AG08396 (cell line): ENCODE results near the gene STUM.
A peak's percentile ranks its signal among the peaks of the same experiment; 100 is the strongest.
"Not testable (repeated sequence)": the region's sequence is repeated elsewhere in the genome, so short reads cannot be mapped to it uniquely, and the experiment has no call there.

ENCODE experiments used
- DNase-seq: peaks from one replicate; pipeline ENCODE4 v3.0.0; 2012; ENCODE audit warnings: low spot score, mixed read lengths

Gene STUM

DNA sequence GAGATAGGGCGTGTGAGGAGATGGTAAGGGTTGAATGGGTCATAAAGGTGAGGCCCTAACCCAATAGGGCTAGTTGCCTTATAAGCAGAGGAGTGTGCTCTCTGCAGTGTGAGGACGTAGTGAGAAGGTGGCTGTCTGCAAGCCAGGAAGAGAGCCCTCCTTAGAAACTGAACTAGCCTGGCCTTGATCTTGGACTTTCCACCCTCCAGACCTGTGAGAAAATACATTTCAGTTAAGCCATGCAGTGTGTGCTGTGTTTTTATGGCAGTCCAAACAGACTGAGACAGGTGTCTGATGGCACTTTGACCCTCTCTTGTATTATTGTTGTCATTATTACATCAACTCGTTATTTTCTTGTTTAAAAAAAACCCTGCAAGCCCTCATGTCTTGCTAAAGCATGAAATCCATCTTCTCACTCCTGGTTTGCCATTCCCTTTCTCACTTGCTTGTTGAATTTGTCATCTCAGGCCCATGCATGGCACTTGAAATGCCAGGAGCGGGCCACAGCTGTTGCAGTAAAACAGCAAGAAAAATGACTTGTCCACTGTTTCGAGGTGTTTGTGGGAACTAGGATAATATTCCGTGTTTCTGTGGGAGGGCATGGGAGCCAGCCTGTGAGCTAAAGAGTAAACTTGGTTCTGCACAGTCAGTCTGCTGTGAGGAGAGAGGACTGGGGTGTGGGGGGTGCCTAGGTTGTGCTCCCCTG is 78.6 kb downstream of the STUM start:
- no peak for DNase-seq

DNA sequence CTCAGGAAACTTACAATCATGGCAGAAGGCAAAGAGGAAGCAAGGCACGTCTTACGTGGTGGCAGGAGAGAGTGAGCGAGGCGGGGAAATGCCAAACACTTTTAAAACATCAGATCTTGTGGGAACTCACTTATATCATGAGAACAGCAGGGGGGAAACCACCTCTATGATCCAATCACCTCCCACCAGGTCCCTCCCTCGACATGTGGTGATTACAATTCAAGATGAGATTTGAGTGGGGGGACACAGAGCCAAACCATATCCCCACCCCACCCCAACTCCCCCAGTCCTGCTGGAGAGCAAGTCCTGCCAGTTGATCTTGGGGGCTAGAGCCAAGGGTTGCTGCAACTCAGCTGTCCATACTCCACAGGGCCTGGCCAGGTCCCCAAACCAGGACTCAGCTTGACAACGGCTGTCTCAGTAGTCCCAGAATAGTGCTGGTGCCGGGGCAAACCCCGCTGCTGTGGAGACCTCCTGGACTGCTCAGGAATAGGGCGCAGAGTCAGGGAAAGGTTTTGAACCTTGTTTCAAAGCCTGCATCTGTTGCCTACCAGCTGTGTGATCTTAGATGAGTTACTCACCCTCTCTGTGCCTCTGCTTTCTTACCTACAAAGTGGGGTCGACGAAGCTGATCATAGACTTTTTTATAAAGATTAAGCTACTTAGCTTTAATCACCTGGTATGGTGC is 79.5 kb downstream of the STUM start:
- DNase-seq: no peak

DNA sequence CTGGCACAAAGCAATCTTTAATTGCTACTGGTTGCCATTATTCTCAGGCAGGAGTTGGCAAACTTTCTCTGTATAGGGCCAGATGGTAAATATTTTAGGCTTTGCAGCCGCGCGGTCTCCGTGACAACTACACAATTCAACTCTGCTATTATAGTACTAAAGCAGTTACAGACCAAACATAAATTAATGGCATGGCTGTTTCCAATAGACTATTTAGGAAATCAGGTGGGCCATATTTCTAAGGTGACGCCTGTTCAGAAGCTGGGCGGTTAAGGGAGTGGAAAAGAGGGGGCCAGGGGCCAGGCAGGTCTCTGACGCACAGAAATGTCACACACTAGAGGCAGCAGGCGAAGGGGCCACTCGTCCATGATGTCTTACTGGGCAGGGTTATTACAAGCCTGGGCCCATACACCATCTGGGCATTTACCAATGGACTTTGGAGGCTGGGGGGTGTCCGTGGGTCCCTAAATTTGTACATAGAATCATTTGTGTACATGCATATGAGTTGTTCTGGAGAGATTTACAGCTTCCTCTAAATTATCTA is 80.1 kb downstream of the STUM start:
- no peak for DNase-seq

DNA sequence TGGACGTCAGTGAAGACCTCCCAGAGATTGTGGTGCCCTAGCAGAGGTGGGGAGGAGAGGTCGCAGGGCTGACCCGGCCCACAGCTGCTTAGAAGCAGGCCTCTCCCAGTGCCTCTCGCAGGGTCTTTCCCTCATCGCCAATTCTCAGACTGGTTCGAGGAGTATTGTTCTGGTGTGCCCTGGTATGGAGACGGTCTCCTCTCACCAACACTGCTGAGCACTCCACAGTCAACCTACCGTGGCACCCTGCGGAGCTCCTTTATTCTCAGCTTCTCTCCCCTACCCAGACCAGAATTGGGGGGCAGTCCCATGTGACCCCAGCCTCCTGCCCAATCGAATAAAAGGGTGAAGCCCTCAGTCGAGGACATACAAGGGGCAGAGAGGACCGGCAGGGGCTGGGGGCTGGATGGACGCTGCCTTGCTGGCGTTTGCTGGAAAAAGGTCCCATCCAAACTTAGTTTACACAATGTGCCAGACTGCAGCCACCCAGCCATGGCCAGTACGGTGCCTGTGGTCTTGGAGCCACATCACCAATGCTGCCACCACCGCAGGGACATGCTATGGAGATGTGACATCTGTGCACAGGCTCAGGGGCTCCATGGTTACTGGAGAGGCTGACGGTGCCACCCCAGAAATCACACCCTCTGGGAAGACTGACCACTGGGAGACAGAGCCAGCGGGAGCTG is 80.8 kb downstream of the STUM start:
- no peak for DNase-seq

DNA sequence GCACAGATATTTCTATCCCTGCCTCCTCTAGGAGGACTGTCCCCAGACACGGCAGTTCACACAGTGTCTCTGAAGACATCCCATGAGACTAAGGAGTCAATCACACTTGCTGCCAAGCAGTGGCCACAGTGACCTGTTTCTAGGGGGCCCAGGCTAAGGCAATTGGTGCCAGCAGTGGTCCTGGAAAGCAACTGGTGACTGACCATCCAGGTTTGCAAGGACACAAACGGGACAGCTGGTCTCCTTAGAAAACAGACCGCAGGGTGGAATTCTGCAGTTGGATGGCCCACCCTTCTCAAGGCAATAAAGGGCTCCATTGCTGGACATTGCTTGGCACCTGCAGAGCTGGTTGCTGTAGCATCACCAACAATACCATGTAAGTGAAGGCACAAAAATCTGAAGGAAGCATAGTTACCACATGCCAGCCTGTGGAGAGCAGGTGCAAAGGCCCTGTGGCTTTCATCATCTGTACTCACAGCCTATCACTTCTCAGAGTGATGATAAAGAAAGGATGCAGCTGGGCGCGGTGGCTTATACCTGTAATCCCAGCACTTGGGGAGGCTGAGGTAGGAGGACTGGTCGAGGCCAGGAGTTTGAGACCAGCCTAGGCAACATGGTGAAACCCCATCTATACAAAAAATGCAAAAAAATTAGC is 81.5 kb downstream of the STUM start:
- DNase-seq: no peak

DNA sequence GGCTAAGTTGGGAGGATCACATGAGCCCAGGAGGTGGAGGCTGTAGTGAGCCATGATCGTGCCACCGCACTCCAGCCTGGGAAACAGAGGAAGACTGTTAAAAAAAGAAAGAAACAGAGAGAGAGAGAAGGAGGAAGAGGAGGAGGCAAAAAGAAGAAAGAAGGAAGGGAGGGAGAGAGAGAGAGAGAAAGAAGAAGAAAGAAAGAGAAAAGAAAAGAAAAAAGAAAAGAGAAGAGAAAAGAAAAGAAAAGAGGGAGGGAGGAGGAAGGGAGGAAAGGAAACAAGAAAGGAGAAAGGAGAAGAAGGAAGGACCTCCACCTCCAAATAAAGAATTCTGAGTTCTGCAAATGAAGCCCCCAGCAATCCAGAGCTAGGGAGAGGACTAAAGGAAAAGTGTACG is 82.0 kb downstream of the STUM start:
- no peak for DNase-seq

DNA sequence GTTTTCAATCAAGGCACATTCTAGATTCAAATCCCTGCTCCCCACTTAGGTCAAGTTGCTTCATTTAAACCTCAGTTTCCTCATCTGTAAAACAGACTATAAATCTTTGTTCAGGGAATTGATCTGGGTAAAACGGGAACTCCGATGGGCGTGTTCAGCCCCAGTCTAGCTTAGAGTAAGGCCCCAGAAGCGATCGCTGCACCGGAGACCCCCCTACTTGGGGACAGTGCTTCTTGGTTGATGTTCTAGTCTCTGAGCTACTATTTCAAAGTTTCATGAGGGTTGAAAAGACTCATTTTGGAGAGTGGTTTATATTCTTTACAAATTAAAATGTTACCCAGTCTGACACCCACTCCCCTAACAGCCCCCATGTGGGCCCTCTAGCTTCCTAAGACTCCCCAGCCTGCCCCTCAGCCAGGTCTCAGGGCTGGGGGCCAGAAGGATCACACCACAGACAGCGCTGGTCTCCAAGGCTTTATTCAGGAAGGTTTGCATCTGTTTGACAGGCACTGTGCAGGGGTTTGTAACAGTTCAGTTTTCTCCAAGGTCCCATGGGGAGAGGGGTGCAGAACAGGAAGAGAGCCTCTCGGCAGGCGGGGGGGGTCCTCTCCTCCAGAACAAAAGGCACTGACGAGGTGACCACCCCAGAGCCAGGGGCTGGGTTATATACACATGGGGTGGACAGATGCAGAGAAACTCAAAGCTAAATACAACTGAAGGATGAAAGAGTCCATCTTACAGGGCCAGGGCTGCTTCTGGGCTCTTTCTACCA is 82.9 kb downstream of the STUM start:
- DNase-seq: no peak

DNA sequence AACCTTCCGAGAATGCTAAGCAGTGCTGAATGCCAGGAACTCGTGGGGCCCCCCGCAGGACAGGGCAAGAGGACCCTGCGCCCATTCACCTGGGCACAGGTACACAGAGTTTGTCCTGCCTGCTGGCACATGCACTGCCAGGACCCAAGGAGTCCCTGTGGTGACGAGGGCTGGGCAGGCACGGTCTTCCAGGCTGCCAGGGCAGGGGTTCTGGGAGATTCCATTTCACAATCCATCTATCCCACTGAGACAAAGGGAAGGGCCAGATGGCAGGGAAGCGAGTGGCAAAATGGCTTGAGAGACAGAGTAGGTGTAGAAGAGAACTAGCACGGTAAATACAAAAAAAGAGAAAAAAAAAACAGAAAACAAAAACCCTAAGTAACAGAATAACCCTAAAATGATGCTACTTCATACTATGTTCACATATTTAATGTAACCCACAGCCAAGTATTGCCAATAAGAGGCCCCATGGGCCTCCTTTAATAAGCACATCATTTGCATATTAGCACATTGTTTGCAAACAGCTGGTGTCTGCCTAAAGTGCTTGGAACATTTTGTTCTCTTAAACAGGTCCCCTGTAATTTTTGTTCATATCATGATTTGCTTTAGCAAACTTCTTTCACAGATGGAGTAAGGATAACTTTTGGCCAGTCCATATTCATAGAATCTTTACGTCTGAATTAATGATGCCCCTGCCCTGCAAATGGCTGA is 83.8 kb downstream of the STUM start:
- DNase-seq: no peak

DNA sequence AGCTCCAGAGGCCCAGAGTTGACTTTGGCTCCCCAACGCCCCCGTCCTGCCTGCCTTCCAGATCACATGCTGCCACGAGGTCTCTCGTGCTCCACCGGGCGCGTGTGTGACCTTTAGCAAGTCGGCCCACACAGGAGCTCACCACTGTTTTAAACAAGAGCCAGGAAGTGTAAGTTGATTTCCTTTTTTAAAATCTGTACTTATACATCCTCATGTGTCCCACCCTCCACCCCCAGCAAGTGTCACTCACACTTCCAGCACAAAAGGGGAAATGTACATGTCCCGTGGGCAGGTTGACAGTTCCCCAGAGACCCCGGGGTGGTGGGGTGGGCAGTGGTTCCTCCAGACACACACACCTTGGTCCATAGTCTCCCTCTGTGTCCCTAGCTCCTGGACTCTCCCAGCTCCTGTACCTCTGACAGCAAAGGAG is 84.4 kb downstream of the STUM start:
- no peak for DNase-seq

DNA sequence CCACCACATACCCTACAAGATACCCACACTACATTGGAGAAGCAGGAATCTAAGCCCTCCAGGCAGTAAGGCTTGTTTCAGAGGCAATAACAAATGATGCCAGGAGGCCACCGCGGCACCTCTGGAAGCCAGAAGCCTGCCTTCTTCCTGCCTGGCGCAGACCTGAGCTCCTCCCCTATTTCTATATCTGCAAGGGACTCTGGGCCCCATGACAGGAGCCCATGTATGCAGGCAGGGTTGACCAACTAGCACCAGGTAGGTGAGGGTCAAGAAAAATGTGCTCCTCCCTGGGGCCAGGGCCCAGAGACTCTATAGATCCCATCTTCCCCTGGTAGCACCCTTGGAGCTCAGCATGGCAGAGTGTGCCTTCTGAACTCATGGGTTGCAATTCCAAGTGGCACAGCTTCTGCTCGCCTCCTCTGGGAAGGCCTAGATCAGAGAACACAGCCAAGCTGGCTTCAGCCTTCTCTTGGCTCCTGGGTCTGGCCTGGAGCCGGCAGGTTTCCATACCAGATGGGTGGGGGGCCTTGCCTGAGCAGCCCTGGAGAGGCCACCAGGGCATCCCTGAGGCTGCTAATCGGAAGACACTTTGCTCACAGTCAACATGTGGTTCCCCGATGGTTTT is 85.1 kb downstream of the STUM start:
- DNase-seq: no peak

DNA sequence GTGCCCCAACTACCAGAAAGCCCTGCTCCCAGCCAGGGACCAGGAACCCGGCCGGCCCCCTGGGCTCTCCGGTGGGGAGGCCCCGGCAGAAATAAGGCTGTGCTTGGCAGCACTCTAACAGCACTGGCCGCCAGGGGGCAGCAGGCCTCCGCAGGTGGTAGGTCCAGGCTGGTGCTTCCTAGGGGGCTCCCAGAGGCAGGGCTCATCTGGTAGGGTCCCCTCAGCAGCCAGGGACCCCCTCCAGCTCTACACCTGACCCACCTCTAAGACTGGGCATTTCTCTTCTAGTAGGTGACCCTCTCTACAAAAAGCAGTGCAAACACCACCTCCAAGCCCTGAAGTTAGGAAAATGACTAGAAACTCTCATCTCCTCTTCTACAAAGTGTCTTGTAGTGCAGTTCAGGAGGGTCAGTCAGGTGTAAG is 85.6 kb downstream of the STUM start:
- peak; percentile 78 for DNase-seq

DNA sequence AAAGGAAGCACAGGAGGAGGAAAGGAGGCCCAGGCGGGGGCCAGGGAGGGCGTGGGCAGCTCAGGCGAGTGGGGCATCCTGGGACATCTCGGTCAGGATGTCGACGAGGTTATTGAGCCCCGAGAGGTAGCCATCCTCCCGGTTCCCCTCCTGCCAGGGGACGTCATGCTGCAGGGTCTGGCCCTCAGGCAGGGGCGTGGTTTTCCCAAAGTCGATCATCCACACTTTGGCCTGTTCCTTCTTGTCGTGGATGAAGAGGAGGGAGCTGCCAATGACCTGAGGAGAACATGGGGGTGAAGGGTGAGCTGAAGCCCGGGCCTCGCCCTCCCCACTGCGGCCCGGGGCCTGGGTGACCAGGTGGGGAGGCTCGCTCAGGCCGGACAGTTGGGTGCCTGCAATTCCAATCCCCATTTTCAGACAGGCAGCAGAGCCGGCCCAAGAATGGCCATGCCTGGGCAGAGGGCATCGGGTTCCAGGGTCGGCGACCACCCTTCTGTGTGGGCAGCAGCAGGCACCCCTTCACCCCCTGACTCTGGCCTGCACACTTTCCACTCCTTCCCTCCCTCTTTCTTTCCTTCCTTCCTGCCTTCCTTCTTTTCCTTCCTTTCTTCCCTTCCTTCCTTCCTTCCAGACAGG is 86.2 kb downstream of the STUM start:
- no peak for DNase-seq

DNA sequence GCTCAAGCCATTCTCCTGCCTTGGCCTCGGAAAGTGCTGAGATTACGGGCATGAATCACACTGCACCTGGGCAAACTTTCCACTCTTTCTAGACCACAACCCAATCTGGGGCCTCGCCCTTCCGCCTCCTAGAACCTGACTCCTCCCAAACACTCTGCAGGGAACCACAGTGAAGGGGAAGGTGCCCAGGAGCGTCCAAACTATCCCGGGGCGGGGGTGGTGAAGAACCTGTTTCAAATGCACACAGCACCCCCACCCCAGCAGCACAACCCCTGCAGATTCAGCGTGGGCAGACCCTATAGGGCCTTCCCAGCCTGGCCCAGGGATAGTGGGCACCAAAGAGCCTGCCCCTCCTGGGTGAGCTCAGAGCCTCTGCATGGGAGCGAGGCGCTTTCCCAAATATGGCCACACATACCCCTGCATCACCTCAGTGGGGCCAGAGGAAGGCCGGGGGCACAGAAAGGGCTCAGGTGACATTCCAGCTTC is 86.9 kb downstream of the STUM start:
- no peak for DNase-seq

DNA sequence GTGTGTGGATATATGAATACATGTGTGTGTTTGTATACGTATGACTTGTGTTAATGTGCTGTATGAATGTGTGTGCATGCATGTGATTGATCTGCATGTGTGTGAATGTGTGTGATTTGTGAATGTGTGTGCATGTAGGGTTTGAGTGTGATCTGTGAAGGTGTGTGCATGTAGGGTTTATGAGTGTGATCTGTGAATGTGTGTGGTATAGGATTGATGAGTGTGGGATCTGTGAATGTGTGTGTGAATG is 88.2 kb downstream of the STUM start:
- DNase-seq: no peak

DNA sequence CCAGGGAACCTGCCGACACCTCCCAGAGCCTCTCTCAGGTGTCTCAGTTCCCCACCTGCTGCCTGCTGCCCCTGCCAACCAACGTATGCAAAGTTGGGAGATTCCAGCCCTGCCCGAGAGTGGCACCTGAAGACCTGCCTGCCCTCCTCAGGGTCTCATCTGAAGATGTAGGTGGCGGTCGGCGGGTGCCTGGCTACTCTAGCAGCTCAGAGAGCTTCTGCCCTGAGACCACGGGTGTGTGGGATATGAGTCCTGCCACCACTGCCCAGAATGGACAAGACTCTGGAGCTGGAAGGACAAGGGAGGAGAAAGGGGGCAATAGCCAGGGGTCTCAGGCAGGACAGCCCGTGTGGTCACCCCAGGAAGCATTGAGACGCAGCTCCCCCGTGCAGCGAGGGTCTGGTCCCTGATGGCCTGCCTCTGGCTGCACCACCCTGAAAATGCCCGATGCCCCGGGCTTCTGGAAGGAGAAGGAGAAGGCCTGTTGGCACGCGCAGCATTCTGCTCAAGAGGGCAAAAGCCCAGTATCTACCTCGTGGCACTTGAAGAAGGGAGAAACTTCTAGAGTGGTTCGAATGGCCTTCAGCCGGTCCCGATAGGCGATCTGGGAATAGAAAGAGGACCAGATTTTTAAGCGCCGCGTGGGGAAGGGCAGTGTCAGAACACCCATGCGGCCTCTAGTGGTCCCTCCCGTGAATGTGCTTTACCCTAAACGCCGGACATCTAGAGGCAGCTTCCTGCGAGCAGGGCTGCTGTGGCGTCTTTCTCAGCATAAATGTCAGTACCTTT is 88.8 kb downstream of the STUM start:
- DNase-seq: peak; percentile 56

DNA sequence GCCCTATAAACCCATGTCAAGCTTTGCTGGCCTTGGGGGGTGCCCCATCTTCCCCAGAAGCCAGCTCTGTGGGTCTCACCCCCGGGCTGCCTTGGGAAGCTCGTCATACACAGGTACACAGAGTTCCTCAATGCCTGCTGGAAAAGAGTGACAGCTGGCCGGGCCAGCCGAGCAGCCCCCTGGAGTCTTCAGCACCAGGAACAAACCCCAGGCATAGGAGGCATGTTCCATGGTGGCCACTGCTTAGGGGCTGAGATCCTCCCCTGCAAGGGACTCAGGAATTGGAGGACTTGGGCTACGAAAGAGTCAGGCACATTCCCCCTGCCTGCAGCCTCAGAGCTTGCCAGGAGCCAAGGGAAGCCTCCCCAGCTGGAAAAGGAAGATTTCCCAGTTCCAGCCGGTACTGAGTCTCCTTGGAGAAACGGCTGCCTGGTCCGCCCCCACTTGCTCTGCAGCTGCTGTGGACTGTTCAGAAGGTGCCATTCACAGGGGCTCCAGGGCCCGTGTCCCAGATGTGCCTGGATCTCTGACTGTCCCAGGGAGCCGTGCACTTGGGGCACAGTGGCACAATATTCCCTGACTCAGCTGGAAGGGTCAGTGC is 89.5 kb downstream of the STUM start:
- DNase-seq: no peak

DNA sequence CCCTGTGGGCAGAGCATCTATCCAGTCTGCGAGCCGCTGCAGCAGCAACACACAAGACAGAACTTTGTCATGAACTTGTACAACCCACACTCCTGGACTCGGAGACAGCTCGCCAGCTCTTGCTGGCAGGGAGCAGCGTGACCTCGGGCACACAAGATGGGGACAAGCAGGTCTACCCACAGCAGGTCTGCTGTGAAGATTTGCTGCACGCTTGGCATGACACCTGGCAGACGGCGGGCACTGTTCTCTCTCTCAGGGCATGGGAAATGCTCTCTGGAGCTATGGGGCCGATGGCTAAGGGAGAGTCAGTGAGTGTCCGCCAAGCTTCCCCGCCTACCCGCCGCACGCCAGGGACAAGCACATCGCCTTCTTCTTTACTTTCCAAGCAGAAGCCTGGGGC is 90.0 kb downstream of the STUM start:
- no peak for DNase-seq

DNA sequence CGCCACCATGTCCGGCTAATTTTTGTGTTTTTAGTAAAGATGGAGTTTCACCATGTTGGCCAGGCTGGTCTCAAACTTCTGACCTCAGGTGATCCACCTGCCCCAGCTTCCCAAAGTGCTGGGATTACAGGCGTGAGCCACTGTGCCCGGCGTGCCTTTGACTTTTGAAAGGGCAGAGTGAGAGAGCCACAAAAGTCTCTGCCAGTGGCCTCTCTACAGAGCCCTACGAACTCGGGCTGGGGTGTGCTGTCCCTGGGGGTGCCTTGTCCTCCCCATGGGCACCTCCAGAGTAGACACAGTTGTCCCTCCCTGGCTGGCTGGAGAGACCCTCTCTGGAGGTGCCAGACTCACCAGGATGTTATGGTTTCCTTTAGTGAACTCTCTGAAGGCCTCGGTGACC is 90.6 kb downstream of the STUM start:
- not testable (repeated sequence) for DNase-seq

DNA sequence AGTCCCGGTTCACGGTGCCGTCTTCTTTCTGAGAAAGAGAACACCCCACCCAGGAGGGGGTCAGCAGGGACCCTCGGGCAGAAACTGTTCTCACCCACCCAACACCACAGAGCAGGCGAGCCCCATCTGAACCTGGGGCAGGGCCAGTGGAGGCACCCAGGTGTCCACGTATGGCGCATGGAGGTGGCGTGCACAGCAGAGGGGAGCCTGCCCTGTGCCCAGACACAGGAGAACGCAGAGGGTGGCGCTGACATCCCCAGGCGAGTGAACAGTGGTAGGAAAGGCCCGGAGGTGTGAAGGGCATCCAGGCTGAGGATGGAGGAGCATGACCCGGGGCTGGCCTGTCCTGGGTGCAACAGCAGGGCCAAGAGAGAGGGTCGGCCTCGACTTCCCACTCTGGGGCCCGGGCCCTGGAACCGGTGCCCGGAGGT is 91.1 kb downstream of the STUM start:
- DNase-seq: no peak
